ENCODE measurements around the gene CNTNAP2.

Gene CNTNAP2

GRCh38 chr7:148135116-148135515 lies 2018.5 kb downstream of the CNTNAP2 start:
- no peak for DNase-seq

GRCh38 chr7:148135997-148136396 lies 2019.4 kb downstream of the CNTNAP2 start:
- no peak for DNase-seq

GRCh38 chr7:148142660-148143248 lies 2026.2 kb downstream of the CNTNAP2 start:
- DNase-seq = peak; percentile 11 to 47

GRCh38 chr7:148144827-148145226 lies 2028.2 kb downstream of the CNTNAP2 start:
- DNase-seq = no peak

- DNase-seq = no peak
Measured at GRCh38 chr7:148146346-148146745, 2029.7 kb downstream of the CNTNAP2 start.

- DNase-seq = no peak
Measured at GRCh38 chr7:148147438-148147837, 2030.8 kb downstream of the CNTNAP2 start.

- DNase-seq = no peak
Measured at GRCh38 chr7:148148456-148148855, 2031.9 kb downstream of the CNTNAP2 start.

- no peak for DNase-seq
Measured at GRCh38 chr7:148149730-148150129, 2033.1 kb downstream of the CNTNAP2 start.

- DNase-seq = no peak
Measured at GRCh38 chr7:148151778-148152177, 2035.2 kb downstream of the CNTNAP2 start.

- no peak for DNase-seq
Measured at GRCh38 chr7:148153616-148154284, 2037.1 kb downstream of the CNTNAP2 start.

- DNase-seq = no peak
Measured at GRCh38 chr7:148155000-148155399, 2038.4 kb downstream of the CNTNAP2 start.

GRCh38 chr7:148155826-148156225 lies 2039.2 kb downstream of the CNTNAP2 start:
- no peak for DNase-seq

- DNase-seq = no peak
Measured at GRCh38 chr7:148156233-148156632, 2039.6 kb downstream of the CNTNAP2 start.

GRCh38 chr7:148159331-148159730 lies 2042.7 kb downstream of the CNTNAP2 start:
- no peak for DNase-seq

- no peak for DNase-seq
Measured at GRCh38 chr7:148161776-148162175, 2045.2 kb downstream of the CNTNAP2 start.

GRCh38 chr7:148162808-148163207 lies 2046.2 kb downstream of the CNTNAP2 start:
- DNase-seq = no peak

- DNase-seq = no peak
Measured at GRCh38 chr7:148163246-148163645, 2046.6 kb downstream of the CNTNAP2 start.

GRCh38 chr7:148172920-148173319 lies 2056.3 kb downstream of the CNTNAP2 start:
- DNase-seq = no peak

- DNase-seq = no peak
Measured at GRCh38 chr7:148173369-148173768, 2056.8 kb downstream of the CNTNAP2 start.

- no peak for DNase-seq
Measured at GRCh38 chr7:148174376-148174775, 2057.8 kb downstream of the CNTNAP2 start.

GRCh38 chr7:148175512-148175911 lies 2058.9 kb downstream of the CNTNAP2 start:
- DNase-seq = no peak

GRCh38 chr7:148177972-148178371 lies 2061.4 kb downstream of the CNTNAP2 start:
- no peak for DNase-seq

- no peak for DNase-seq
Measured at GRCh38 chr7:148180075-148180474, 2063.5 kb downstream of the CNTNAP2 start.

GRCh38 chr7:148182264-148182663 lies 2065.7 kb downstream of the CNTNAP2 start:
- DNase-seq = no peak

- DNase-seq = no peak
Measured at GRCh38 chr7:148185041-148185440, 2068.4 kb downstream of the CNTNAP2 start.

Data from hippocampal formation (tissue), 2 donors.